GM19035 (cell line): ENCODE measurements around the gene EDEM1.
"Not testable (repeated sequence)": the region's sequence is repeated elsewhere in the genome, so short reads cannot be mapped to it uniquely, and the experiment has no call there.

Experiments used
- ATAC-seq: cut with Tn5 transposase; IDR thresholded peaks from one replicate; pipeline ENCODE4 v1.9.1; 2021; ENCODE audit not compliant: unreplicated experiment

The EDEM1 gene

DNA sequence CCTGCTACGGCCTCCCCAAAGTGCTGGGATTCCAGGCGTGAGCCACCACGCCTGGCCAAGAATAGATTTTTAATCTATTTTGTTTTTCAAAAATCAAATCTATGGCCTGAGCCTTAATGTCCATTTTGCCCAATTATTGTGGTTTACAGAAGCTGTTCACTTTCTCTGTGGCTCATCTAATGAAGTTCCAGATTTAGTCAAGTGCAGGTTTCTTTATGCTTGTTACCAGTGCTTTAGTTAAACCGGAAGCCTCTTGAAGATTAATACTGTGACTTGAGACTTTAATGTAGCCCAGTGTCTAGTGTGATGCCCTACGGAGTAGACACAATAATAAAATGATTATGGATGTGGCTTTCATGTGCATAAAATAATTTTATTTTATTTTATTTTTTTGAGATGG, 16.5 kb upstream of the EDEM1 start:
- no peak for ATAC-seq

DNA sequence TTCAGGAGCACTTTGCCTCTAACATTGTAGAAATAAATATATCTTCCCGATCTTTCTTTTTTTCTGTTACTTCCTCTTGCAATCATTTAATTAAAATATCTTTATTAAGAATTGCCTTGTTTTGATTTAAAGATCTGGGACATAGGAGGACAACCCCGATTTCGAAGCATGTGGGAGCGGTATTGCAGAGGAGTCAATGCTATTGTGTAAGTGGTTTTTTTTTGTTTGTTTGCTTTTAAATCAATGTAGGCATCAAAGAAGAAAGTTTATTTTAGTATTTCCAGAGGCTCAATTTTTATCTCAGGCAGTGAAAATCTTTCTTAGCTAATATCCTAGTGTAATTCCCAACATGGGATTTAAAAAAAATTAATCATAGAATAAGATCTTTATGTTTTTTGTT, 15.5 kb upstream of the EDEM1 start:
- no peak for ATAC-seq

DNA sequence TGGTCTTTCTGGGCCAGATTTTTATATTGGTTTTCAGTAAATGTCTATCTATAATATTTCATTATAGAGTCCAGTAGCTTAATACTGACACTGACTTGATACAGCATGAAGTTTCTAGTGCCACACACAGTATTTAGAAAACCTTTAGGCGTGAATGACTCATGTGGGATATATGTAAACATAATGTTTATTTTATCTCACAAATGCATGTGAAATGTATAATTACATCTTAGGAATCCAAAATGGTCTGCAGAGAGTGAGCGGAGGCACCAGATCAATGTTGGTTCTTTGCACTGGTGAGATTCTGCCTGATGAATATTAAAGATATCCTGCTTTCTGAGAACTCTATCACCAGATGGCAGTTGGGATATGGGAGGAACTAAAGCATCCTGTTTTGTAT, 8.5 kb upstream of the EDEM1 start:
- ATAC-seq = not testable (repeated sequence)

DNA sequence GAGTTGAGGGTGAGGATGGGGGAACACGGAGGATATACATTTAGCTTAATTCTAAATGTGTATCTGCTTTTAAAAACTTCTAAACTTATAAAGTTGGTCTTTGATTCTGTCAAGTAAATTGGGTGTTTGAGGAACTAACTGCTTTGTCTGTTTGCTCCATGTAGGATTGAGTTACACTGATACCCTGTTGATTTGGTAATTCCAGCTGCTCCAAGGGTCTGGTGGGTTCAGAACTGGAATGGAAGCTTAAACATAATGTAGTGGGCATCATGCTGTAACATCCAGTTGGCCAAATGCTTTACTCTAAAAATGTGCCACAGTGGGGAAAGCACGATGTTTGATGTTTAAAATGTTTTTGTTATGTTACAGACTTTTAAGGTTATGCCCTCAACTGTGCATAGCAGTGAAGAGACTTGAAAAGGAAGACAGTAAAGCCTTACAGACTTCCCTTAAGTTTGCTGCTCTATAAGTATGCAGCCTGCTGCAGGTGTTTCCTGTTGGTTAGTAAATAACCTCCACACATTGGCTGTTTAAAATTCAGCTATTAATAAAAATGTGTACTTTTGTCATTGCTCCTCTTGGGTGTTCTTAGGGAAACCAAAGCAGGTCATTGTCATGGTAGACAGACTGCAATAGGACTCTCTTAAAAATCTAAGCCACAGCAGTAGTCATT, 5.9 kb upstream of the EDEM1 start:
- ATAC-seq = peak; percentile 68

DNA sequence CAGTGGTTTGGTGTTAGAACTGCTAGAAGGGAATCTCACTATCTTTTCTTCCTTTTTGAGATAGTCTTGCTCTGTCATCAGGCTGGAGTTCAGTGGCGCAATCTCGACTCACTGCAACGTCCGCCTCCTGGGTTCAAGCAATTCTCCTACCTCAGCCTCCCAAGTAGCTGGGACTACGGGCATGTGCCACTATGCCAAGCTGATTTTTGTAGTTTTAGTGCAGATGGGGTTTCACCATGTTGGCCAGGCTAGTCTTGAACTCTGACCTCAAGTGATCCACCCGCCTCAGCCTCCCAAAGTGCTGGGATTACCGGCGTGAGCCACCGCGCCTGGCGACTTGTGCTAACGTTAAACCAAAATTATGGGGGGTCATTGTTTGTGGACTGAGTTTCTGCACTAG, 3.8 kb upstream of the EDEM1 start:
- ATAC-seq = not testable (repeated sequence)

DNA sequence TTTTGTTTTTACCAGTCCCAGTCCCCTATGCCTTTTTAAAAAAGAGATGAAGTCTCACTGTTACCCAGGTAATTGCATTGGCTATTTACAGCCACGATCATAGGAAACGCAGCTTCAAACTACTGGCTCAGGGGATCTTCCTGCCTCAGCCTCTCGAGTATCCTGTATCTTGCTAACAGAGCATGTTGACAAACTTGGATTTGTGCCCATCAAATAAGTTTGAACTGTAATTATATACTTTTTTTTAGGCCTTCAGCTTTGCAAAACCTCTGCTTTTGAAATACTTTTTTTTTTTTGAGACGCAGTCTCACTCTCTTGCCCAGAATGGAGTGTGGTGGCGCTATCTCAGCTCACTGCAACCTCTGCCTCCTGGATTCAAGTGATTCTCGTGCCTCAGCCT, 3.0 kb upstream of the EDEM1 start:
- ATAC-seq = no peak

GRCh38 chr3:5185093-5185673, 2.3 kb upstream of the EDEM1 start:
- no peak for ATAC-seq

GRCh38 chr3:5186089-5186857, 1.2 kb upstream of the EDEM1 start:
- ATAC-seq = no peak

DNA sequence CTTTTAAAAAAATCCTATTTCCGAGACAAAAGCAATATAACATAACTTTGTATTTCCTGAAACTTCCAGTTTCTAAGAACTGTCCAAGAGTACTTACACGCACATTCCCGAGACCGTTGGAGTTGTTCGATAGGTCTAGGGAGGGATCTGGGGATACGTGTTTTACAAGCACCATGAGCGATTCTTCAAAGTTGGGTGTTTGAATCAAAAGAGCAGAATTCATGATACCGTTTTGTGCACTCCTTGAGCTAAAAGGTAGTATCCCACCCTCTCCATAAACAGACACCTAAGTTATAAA, 700 bp upstream of the EDEM1 start:
- no peak for ATAC-seq

DNA sequence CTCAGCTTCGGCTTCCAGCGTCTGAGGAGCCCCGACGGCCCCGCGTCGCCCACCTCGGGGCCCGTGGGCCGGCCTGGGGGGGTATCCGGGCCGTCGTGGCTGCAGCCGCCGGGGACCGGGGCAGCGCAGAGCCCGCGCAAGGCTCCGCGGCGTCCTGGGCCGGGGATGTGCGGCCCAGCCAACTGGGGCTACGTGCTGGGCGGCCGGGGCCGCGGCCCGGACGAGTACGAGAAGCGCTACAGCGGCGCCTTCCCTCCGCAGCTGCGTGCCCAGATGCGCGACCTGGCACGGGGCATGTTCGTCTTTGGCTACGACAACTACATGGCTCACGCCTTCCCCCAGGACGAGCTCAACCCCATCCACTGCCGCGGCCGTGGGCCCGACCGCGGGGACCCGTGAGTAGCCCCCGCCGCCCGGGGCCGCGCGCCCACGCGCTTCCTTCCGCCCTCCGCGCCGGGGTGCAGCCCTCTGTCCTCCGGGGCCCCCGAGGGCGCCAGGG, 462 bp downstream of the EDEM1 start:
- peak; percentile 12 for ATAC-seq

GRCh38 chr3:5188419-5189221, 1.1 kb downstream of the EDEM1 start:
- ATAC-seq = no peak

- ATAC-seq = no peak
These were observed 2.8 kb downstream of the EDEM1 start for GRCh38 chr3:5190147-5190791.

- no peak for ATAC-seq
These were observed 4.2 kb downstream of the EDEM1 start for GRCh38 chr3:5191555-5192304.

- no peak for ATAC-seq
These were observed 5.3 kb downstream of the EDEM1 start for GRCh38 chr3:5192571-5193365.

GRCh38 chr3:5194341-5194740, 6.8 kb downstream of the EDEM1 start:
- ATAC-seq = no peak

DNA sequence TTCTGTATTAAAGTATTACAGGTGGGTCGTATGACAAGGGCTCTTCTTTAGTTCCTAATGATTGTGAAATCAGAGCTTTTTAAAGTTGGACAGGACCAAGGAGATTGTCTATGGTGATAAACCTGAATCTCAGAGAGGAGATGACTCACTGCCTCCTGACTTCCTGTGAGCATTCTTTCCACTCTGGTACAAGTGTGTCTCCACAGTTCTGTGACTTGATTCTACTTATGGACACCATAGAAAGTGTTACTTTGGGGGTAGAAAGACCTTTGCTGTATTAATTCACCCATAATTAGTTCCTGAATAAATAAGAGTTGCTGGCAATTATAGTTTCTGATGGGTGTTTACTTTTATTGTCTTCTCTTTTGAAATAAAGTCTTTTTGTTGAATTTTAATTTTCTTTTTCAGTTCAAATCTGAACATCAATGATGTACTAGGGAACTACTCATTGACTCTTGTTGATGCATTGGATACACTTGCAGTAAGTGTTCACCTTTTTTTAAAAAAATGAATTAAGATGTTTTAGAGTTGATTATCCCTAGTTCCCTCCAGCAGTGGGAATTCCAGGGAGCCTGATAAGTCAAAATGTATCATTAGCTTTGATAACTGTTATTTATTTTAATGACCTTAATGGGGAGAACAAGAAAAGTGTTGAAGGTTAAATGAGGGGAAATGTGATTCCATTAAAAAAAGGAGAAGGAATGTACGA, 7.4 kb downstream of the EDEM1 start:
- ATAC-seq = peak; percentile 36

DNA sequence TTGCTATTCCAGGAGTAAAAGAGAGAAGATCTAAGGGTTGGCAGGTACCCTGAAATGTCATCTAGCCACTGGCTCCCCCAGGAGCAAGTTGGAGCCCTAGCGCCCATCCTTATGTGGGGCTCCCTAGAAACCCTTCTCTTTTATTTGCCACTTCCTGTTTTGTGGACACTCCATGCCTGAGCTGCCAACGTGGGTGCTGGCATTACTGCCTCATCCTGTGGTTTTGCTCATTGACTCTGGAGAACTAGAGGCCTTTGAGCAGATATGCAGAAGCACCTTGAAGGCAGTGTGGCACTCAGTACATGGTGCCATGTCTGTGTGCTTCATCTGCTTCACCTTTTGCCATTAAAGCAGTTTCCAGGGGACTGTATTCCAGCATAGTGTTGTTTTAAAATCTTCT, 8.1 kb downstream of the EDEM1 start:
- no peak for ATAC-seq

DNA sequence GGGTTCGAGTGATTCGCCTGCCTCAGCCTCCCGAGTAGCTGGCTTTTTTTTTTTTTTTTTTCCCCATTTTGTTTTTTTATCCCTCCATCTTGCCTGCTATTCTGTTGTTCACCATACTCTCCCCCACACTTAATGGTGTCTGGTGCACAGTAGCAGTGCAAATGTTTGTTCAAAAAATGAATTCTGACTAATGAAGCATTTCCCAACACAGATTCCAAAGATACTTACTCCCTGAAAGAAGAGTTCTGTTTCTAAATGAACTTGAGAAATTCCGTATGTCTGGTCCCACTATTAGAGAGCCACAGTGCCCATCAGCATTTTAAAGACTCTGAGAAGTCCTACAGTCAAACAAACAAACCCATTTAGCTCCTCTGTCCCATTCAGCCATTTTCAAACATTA, 9.5 kb downstream of the EDEM1 start:
- no peak for ATAC-seq
